NCI-H82 treated with DMSO at 0.1 percent for 48 hours (cell line): Measurements from ENCODE around the gene LCE1A.

ENCODE experiments used
- DNase-seq: peaks from one replicate; lab custom pipeline; 2025; ENCODE audit not compliant: unreplicated experiment; lab: John Stamatoyannopoulos, UW

LCE1A gene

GRCh38 chr1:152869808-152870419, 42.6 kb downstream of the LCE1A start:
- peak; percentile 47 for DNase-seq

- DNase-seq: no peak
These were observed 43.8 kb downstream of the LCE1A start for GRCh38 chr1:152870831-152871730.

GRCh38 chr1:152871731-152872126, 44.5 kb downstream of the LCE1A start:
- no peak for DNase-seq

GRCh38 chr1:152873495-152873894, 46.2 kb downstream of the LCE1A start:
- DNase-seq: no peak

- no peak for DNase-seq
These were observed 49.6 kb downstream of the LCE1A start for GRCh38 chr1:152876827-152877226.
